ENCODE results near the gene CHST8. TPM values are rescaled to one million over a fixed set of nuclear protein-coding genes. Genes with fewer than 3 reads are reported as not detected.
A peak's percentile ranks its signal among the peaks of the same experiment; 100 is the strongest.
"Not testable (repeated sequence)": the region's sequence is repeated elsewhere in the genome, so short reads cannot be mapped to it uniquely, and the experiment has no call there.

The CHST8 gene
- total RNA-seq: 0.16 TPM

- ATAC-seq: peak; percentile 43
Observed at GRCh38 chr19:33621811-33622504, at the start of gene CHST8. Gene CHST8, plus strand, starts transcription at chr19:33621953. Its CDS starts 67,309 bp downstream, at chr19:33689262.

GRCh38 chr19:33572929-33573328, 48.8 kb upstream of the CHST8 start:
- ATAC-seq: no peak

- ATAC-seq: no peak
Observed at GRCh38 chr19:33574824-33575223, 46.9 kb upstream of the CHST8 start.

GRCh38 chr19:33578697-33579096, 43.1 kb upstream of the CHST8 start:
- ATAC-seq: no peak

- peak; percentile 38 for ATAC-seq
Observed at GRCh38 chr19:33580026-33580644, 41.6 kb upstream of the CHST8 start.

GRCh38 chr19:33580645-33581037, 41.1 kb upstream of the CHST8 start:
- ATAC-seq: peak; percentile 50

GRCh38 chr19:33582914-33583313, 38.8 kb upstream of the CHST8 start:
- no peak for ATAC-seq

- no peak for ATAC-seq
Observed at GRCh38 chr19:33587150-33587549, 34.6 kb upstream of the CHST8 start.

GRCh38 chr19:33590224-33590623, 31.5 kb upstream of the CHST8 start:
- no peak for ATAC-seq

GRCh38 chr19:33595783-33596182, 26.0 kb upstream of the CHST8 start:
- no peak for ATAC-seq

- no peak for ATAC-seq
Observed at GRCh38 chr19:33601583-33601982, 20.2 kb upstream of the CHST8 start.

GRCh38 chr19:33602576-33603204, 19.1 kb upstream of the CHST8 start:
- no peak for ATAC-seq

- no peak for ATAC-seq
Observed at GRCh38 chr19:33603377-33603776, 18.4 kb upstream of the CHST8 start.

- no peak for ATAC-seq
Observed at GRCh38 chr19:33604651-33605050, 17.1 kb upstream of the CHST8 start.

- not testable (repeated sequence) for ATAC-seq
Observed at GRCh38 chr19:33605803-33606295, 15.9 kb upstream of the CHST8 start.

GRCh38 chr19:33606556-33606955, 15.2 kb upstream of the CHST8 start:
- no peak for ATAC-seq

- no peak for ATAC-seq
Observed at GRCh38 chr19:33609353-33609752, 12.4 kb upstream of the CHST8 start.

GRCh38 chr19:33610588-33610987, 11.2 kb upstream of the CHST8 start:
- ATAC-seq: no peak

GRCh38 chr19:33612928-33613619, 8.7 kb upstream of the CHST8 start:
- ATAC-seq: no peak

- no peak for ATAC-seq
Observed at GRCh38 chr19:33613620-33614000, 8.1 kb upstream of the CHST8 start.

GRCh38 chr19:33616346-33616745, 5.4 kb upstream of the CHST8 start:
- ATAC-seq: no peak

GRCh38 chr19:33616857-33617256, 4.9 kb upstream of the CHST8 start:
- ATAC-seq: no peak

GRCh38 chr19:33618363-33618762, 3.4 kb upstream of the CHST8 start:
- ATAC-seq: not testable (repeated sequence)

Data from esophagus mucosa (tissue), 1 donor.